GM12872 (cell line): Measurements from ENCODE around the gene MAP3K13.

ENCODE experiments used
- CTCF ChIP-seq: IDR thresholded peaks from 3 replicates; pipeline ENCODE4 v1.5.1; 2011; ENCODE audit warnings: low read depth, mild to moderate bottlenecking, low read length, moderate library complexity; ENCODE audit not compliant: insufficient read depth

The MAP3K13 gene

GRCh38 chr3:185530856-185531255 is 167.9 kb downstream of the MAP3K13 start:
- no peak for TF ChIP-seq CTCF

GRCh38 chr3:185532901-185533300 is 170.0 kb downstream of the MAP3K13 start:
- no peak for TF ChIP-seq CTCF

- no peak for TF ChIP-seq CTCF
These were observed 171.6 kb downstream of the MAP3K13 start for GRCh38 chr3:185534511-185534910.

GRCh38 chr3:185537369-185537970 is 174.5 kb downstream of the MAP3K13 start:
- no peak for TF ChIP-seq CTCF
